Peyer's patch (tissue), 4 donors: ENCODE results near the gene MBL2.

Source experiments
- CTCF ChIP-seq, 6 experiments: fragments of 450-650 bp in 4 of 6; fragments of 200-600 bp in 2 of 6; sonication (generic) in 1 of 6; IDR thresholded peaks; one replicate each; pipeline ENCODE4 v1.5.1; 2017 to 2019; ENCODE audit warnings: antibody characterized with exemption in 6 of 6, mild to moderate bottlenecking in 3 of 6, moderate library complexity in 1 of 6
- POLR2A ChIP-seq, 2 donors: fragments of 450-650 bp; IDR thresholded peaks; one replicate each; pipeline ENCODE4 v1.5.1; 2017; ENCODE audit warnings: antibody characterized with exemption in 2 of 2, mild to moderate bottlenecking in 2 of 2, moderate library complexity in 2 of 2

- TF ChIP-seq POLR2A (IDR thresholded peaks at IDR 0.05) (no peak), CTCF (IDR thresholded peaks at IDR 0.05) (no peak)
These were observed 14.2 kb downstream of the MBL2 start for GRCh38 chr10:52758406-52758805.
